AML-193 (cell line): Measurements from ENCODE around the gene CRYBA2.

ENCODE experiments used
- DNase-seq, 2 experiments: peaks; one replicate each; lab custom pipeline; 2025; lab: John Stamatoyannopoulos, UW

Gene CRYBA2

GRCh38 chr2:218956039-218956438, 37.2 kb downstream of the CRYBA2 start:
- DNase-seq, result no peak

DNA sequence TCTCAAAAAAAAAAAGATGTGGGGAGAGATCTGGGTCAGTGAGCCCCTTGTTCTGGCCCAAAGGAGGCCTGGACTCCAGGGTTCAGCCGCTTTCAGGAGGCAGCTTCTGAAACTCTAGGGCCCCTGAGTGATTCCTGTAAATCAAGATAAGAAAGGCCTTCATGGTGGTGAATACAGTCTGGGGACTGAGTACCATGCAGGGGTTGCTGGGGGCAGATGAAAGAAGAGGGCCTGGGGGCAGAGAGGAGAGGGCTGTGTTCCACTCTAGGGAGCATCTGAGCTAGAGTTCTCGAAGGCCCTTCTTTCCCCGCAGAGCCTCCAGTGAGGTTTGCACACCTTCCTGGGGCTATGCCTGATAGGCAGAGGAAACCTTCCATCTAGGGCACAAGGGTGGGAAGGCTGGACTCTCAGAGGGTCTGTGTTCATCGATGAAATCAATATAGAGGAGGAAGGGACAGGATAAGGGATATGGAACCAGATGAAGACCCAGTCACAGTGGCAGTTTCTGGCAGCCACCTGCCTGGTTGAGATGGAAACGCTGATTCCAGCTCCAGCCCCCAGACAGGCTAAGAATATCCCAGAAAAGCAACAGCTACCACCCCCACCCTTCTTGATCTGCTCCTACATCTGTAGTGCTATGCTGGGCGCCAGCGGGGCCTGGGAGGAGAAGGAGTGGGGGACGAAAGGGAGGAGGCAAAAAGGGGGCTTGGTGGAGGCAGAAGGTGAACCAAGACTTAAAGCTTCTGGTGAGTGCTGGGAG, 38.5 kb downstream of the CRYBA2 start:
- no peak for DNase-seq

DNA sequence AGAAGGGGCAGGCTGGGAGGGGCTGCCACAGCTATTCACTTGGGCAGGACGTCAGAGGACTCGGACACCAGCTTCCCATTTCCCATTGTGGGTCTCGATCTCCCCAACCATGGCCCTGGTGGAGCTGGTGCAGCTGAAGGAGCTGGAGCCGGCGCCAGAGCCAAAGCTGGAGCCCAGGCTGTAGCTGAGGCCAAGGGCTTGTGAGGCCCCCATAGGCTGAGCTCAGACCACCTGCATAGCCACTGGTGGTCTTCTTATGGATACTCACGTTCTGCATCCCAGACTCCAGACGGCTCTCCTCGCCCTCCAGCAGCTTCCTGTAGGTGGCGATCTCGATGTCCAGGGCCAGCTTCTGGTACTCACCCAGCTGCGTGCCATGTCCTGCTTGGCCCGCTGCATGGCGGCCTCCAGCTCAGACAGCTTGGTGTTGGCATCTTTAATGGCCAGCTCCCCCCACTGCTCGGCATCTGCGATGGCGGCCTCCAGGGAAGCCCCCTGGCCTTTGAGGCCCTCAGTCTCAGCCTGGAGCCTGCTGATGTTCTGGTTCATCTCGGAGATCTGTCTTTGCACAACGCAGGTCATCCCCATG, 39.8 kb downstream of the CRYBA2 start:
- no peak for DNase-seq

- no peak for DNase-seq
These were observed 41.1 kb downstream of the CRYBA2 start for GRCh38 chr2:218952160-218952559.

- DNase-seq, result no peak
These were observed 46.6 kb downstream of the CRYBA2 start for GRCh38 chr2:218946621-218947020.

DNA sequence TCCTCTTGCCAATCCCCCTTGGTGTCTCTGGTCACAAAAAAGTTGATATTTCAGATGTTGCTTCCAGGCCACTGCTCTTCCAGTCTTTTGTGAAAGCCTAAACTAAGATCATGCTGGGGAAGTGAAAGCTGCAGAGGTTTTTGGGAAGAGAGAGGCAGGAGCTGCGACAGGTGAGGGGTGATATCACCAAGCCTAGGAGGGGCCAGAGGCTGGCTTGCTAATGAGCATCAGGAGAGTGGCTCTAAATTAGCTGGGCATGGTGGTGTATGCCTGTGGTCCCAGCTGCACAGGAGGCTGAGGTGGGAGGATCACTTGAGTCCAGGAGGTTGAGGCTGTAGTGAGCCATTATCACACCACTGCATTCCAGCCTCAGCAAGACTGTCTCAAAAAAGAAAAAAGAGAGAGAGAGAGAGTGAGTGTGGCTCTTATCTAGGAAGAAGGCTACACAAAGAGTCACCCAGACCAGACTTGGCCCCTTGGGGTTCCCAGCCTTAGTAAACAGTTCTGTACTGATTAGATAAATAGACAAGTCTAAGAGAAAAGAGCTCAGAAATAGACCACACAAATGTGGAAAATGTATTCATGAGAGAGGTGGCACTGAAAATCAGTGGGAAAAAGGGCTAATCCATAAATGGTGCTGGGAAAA, 48.3 kb downstream of the CRYBA2 start:
- DNase-seq, result no peak
